A549 (cell line): ENCODE measurements around the gene TTC28. TPM values are rescaled to one million over a fixed set of nuclear protein-coding genes. Genes with fewer than 3 reads are reported as not detected.

Experiments
- ATAC-seq, 2 experiments: fragments of 200-7000 bp in 1 of 2; fragments of >200 bp in 1 of 2; cut with Nextera tagmentation in 1 of 2; cut with Tn5 transposase in 1 of 2; 3 replicates each; pipeline versions ENCODE4 v1.8.0 to v1.9.1; 2018 to 2020; ENCODE audit warnings: mild to moderate bottlenecking in 1 of 2, moderate library complexity in 1 of 2
- CTCF ChIA-PET: fragments of 300-600 bp; sonication (Branson Sonifier 250); formaldehyde crosslinking; extraction: SDS; loops from one replicate; lab custom pipeline; 2021; ENCODE audit warnings: antibody characterized with exemption, inconsistent platforms; lab: Yijun Ruan, JAX
- POLR2A ChIA-PET: fragments of 350-600 bp; formaldehyde crosslinking; extraction: SDS; loops from one replicate; lab custom pipeline; 2021; ENCODE audit warnings: antibody characterized with exemption, inconsistent platforms; lab: Yijun Ruan, JAX
- DNase-seq, 2 experiments: peaks; one replicate each; pipeline versions ENCODE4 v3.0.0 to v3.0.0-alpha.2; 2011 to 2016; ENCODE audit warnings: low read depth in 1 of 2, low spot score in 1 of 2
- FAIRE-seq: peaks from 2 replicates; lab custom pipeline; 2011; peaks lifted over from hg19 to GRCh38; lab: Jason Lieb, UNC
- H3K27ac ChIP-seq, 2 experiments: fragments of >200 bp; sonication (Bioruptor Twin); formaldehyde crosslinking; 3 replicates each; pipeline ENCODE4 v1.5.1; 2016 to 2017
- H3K4me1 ChIP-seq: fragments of >200 bp; sonication (Bioruptor Twin); formaldehyde crosslinking; 3 replicates; pipeline ENCODE4 v1.6.1; 2016
- H3K4me2 ChIP-seq: fragments of >200 bp; sonication (Bioruptor Twin); formaldehyde crosslinking; 3 replicates; pipeline ENCODE4 v1.6.1; 2016
- H3K4me3 ChIP-seq: fragments of >200 bp; sonication (Bioruptor Twin); formaldehyde crosslinking; 3 replicates; pipeline ENCODE4 v1.5.1; 2016
- H3K9me3 ChIP-seq: fragments of >200 bp; sonication (Bioruptor Twin); formaldehyde crosslinking; 3 replicates; pipeline ENCODE4 v1.6.1; 2016
- BCL3 ChIP-seq: fragments of >200 bp; sonication (Bioruptor Twin); formaldehyde crosslinking; IDR thresholded peaks from 3 replicates; pipeline ENCODE4 v1.6.1; 2016
- BHLHE40 ChIP-seq: IDR thresholded peaks from 2 replicates; pipeline ENCODE4 v1.6.1; 2012; ENCODE audit warnings: low read depth, low read length, inconsistent platforms
- CBX2 ChIP-seq: fragments of 200-600 bp; sonication (generic); IDR thresholded peaks from 2 replicates; pipeline ENCODE4 v1.6.1; 2016; ENCODE audit warnings: low read depth, mild to moderate bottlenecking, borderline replicate concordance
- CBX8 ChIP-seq: fragments of 200-600 bp; sonication (generic); IDR thresholded peaks from 2 replicates; pipeline ENCODE4 v1.6.1; 2016
- CHD2 ChIP-seq: fragments of 150-350 bp; IDR thresholded peaks from 2 replicates; pipeline ENCODE4 v1.6.1; 2014; ENCODE audit warnings: low read length; ENCODE audit not compliant: partially characterized antibody
- CHD4 ChIP-seq: fragments of 200-600 bp; sonication (generic); IDR thresholded peaks from 2 replicates; pipeline ENCODE4 v1.6.1; 2016; ENCODE audit warnings: antibody characterized with exemption, mild to moderate bottlenecking, borderline replicate concordance
- EHF ChIP-seq: fragments of 250-450 bp; sonication (Bioruptor Pico); IDR thresholded peaks from 2 replicates; pipeline ENCODE4 v1.5.0; 2020; ENCODE audit warnings: mild to moderate bottlenecking
- ELK1 ChIP-seq: fragments of 150-350 bp; IDR thresholded peaks from 2 replicates; pipeline ENCODE4 v1.6.1; 2014; ENCODE audit warnings: low read depth, mild to moderate bottlenecking, low read length
- ESRRA ChIP-seq: fragments of 150-350 bp; IDR thresholded peaks from 2 replicates; pipeline ENCODE4 v1.6.1; 2014; ENCODE audit warnings: mild to moderate bottlenecking, low read length, borderline replicate concordance
- FOSB ChIP-seq: fragments of 250-450 bp; sonication (Bioruptor Pico); IDR thresholded peaks from 2 replicates; pipeline ENCODE4 v1.5.0; 2020; ENCODE audit warnings: mild to moderate bottlenecking, moderate library complexity
- FOSL2 ChIP-seq, 2 experiments: fragments of 450-650 bp in 1 of 2; fragments of >200 bp in 1 of 2; sonication (Bioruptor Twin) in 1 of 2; formaldehyde crosslinking; IDR thresholded peaks; 2 replicates each; pipeline versions ENCODE4 v1.5.0 to v1.6.1; 2016 to 2020; ENCODE audit warnings: mild to moderate bottlenecking in 1 of 2, moderate library complexity in 1 of 2
- GATA3 ChIP-seq: IDR thresholded peaks from 2 replicates; pipeline ENCODE4 v1.6.1; 2012; ENCODE audit warnings: borderline replicate concordance
- HES2 ChIP-seq: fragments of >200 bp; sonication (Bioruptor Twin); formaldehyde crosslinking; IDR thresholded peaks from 2 replicates; pipeline ENCODE4 v1.6.1; 2016
- JUN ChIP-seq, 2 experiments: fragments of >200 bp; sonication (Bioruptor Twin); formaldehyde crosslinking; IDR thresholded peaks; 2 replicates in 1 of 2; 3 replicates in 1 of 2; pipeline ENCODE4 v1.6.1; 2016 to 2017
- KDM5A ChIP-seq: fragments of 200-600 bp; sonication (generic); IDR thresholded peaks from 2 replicates; pipeline ENCODE4 v1.6.1; 2016; ENCODE audit warnings: antibody characterized with exemption, mild to moderate bottlenecking
- NFE2L2 ChIP-seq: fragments of 150-350 bp; conservative IDR thresholded peaks from 2 replicates; pipeline ENCODE4 v1.6.1; 2014; ENCODE audit warnings: low read length
- NPAS2 ChIP-seq: fragments of 250-450 bp; sonication (Bioruptor Pico); IDR thresholded peaks from 2 replicates; pipeline ENCODE4 v1.8.0; 2022; ENCODE audit warnings: mild to moderate bottlenecking, moderate library complexity, borderline replicate concordance
- NR3C1 ChIP-seq: fragments of >200 bp; sonication (Bioruptor Twin); formaldehyde crosslinking; IDR thresholded peaks from 3 replicates; pipeline ENCODE4 v1.6.1; 2017
- RCOR1 ChIP-seq: fragments of 150-350 bp; IDR thresholded peaks from 2 replicates; pipeline ENCODE4 v1.6.1; 2014; ENCODE audit warnings: antibody characterized with exemption, low read length, low read depth
- REST ChIP-seq: fragments of 200-600 bp; sonication (generic); IDR thresholded peaks from 2 replicates; pipeline ENCODE4 v1.6.1; 2016; ENCODE audit warnings: antibody characterized with exemption, mild to moderate bottlenecking, moderate library complexity
- RFX5 ChIP-seq: fragments of 450-650 bp; IDR thresholded peaks from 2 replicates; pipeline ENCODE4 v1.7.1; 2014; ENCODE audit warnings: antibody characterized with exemption, mild to moderate bottlenecking, moderate library complexity
- SMC3 ChIP-seq: fragments of >200 bp; sonication (Bioruptor Twin); formaldehyde crosslinking; IDR thresholded peaks from 3 replicates; pipeline ENCODE4 v1.6.1; 2018; ENCODE audit warnings: inconsistent platforms
- TP53 ChIP-seq: fragments of 250-450 bp; sonication (Bioruptor Pico); IDR thresholded peaks from 2 replicates; pipeline ENCODE4 v1.5.0; 2021; ENCODE audit warnings: mild to moderate bottlenecking, moderate library complexity
- USF2 ChIP-seq: fragments of 450-650 bp; IDR thresholded peaks from 2 replicates; pipeline ENCODE4 v1.6.1; 2014; ENCODE audit warnings: antibody characterized with exemption
- ZC3H11A ChIP-seq: fragments of 450-650 bp; IDR thresholded peaks from 2 replicates; pipeline ENCODE4 v1.6.1; 2014; ENCODE audit warnings: antibody characterized with exemption, mild to moderate bottlenecking
- ZSCAN20 ChIP-seq: fragments of 250-450 bp; sonication (Bioruptor Pico); IDR thresholded peaks from 2 replicates; pipeline ENCODE4 v1.8.0; 2022; ENCODE audit warnings: mild to moderate bottlenecking, moderate library complexity
- WGBS: methylation state at CpG from one replicate; pipeline ENCODE4 v1.1.6; 2017; ENCODE audit errors: missing lambda C conversion rate; 5-methylcytosine and 5-hydroxymethylcytosine counted together
- polyA plus RNA-seq, 4 experiments: library from polyadenylated mRNA; depleted of rRNA in 3 of 4; stranded (reverse); fragments of >200 nt; fragmentation: RNase III in 1 of 4; extraction: RNeasy Plus Mini Kit Qiagen cat#74134 plus additional on column Dnase treatment in 1 of 4; gene quantifications; 2 replicates in 3 of 4; 3 replicates in 1 of 4; pipeline ENCODE4 v1.2.3, GENCODE V29; 2011 to 2017

TTC28 gene
- polyA plus RNA-seq, 2 of the 4 experiments (the other 2 are of a cell fraction) = 2.6 to 3.8 TPM

- CTCF ChIA-PET = interaction anchor here (0.7 to 4.4 kb wide), 6 partner anchors 11 to 573 kb away, joined by 3 to 31 read pairs (median 6); no protein-coding TSS in a partner anchor
- Histone ChIP-seq H3K4me1 (peaks cover 32% of the 10 kb centered on the region), H3K4me3 (no peak overlapping the region), H3K27ac (no peak overlapping the region), H3K4me2 (no peak overlapping the region), H3K9me3 (no peaks in the 10 kb centered on the region)
- ATAC-seq (no peak), DNase-seq (no peak), FAIRE-seq (no peak)
- TF ChIP-seq NPAS2 (CRISPR knock-in tag) (no peak), TP53 (CRISPR knock-in tag) (no peak), FOSL2 (IDR thresholded peaks at IDR 0.05) (no peak), FOSL2 (CRISPR knock-in tag; IDR thresholded peaks at IDR 0.05) (no peak), BHLHE40 (no peak), REST (no peak), EHF (CRISPR knock-in tag) (no peak), NFE2L2 (no peak)
- 90% methylated on average over 3 of the region's 3 CpGs for WGBS
- POLR2A ChIA-PET = no interaction called here
Observed at GRCh38 chr22:28593299-28593698, 86.3 kb downstream of the TTC28 start.

- DNase-seq = no peak
- no peak overlapping the region for H3K4me2 ChIP-seq
- H3K27ac ChIP-seq = no peak overlapping the region
- ChIA-PET POLR2A (no interaction called here), CTCF (interaction anchor here (0.8 to 1.6 kb wide), 2 partner anchors 240 to 703 kb away, joined by 3 read pairs; no protein-coding TSS in a partner anchor)
- 94% methylated on average over 2 of the region's 2 CpGs for WGBS
- H3K9me3 ChIP-seq = no peaks in the 10 kb centered on the region
- no peak overlapping the region for H3K4me3 ChIP-seq
- no peak for ATAC-seq
- FAIRE-seq = no peak
- H3K4me1 ChIP-seq = peaks cover 3% of the 10 kb centered on the region; the same call in 1 of the 3 replicates
- TF ChIP-seq ESRRA = no peak
- no peak for TF ChIP-seq ZSCAN20 (CRISPR knock-in tag)
- TF ChIP-seq REST = no peak
- no peak for TF ChIP-seq JUN (IDR thresholded peaks at IDR 0.05)
- TF ChIP-seq NR3C1 = no peak
- no peak for TF ChIP-seq RFX5
- TF ChIP-seq CBX2 = no peak
- TF ChIP-seq CHD2 = no peak
- no peak for TF ChIP-seq ZC3H11A
- TF ChIP-seq SMC3 = no peak
- no peak for TF ChIP-seq GATA3
- no peak for TF ChIP-seq FOSB (CRISPR knock-in tag)
- no peak for TF ChIP-seq BCL3
- TF ChIP-seq ELK1 = no peak
- TF ChIP-seq CHD4 = no peak
- no peak for TF ChIP-seq USF2
- TF ChIP-seq KDM5A = no peak
- no peak for TF ChIP-seq CBX8
- no peak for TF ChIP-seq RCOR1
- no peak for TF ChIP-seq HES2
Observed at GRCh38 chr22:28589102-28589750, 90.4 kb downstream of the TTC28 start.
